Stimulated activated memory B cell treated with anti-CD40 and anti-IgM and Interleukin-4, amounts not matched to agents 10 μg/mL and 1 μg/mL and 100 μg/mL, for 72 hours (primary cell): ENCODE results near the gene FAM170B.

Experiments used
- ATAC-seq: fragments of 150-1000 bp; cut with Tn5 transposase; 2 replicates; pipeline ENCODE4 v1.10.0; 2021
- H3K27ac Mint-ChIP-seq: one replicate; pipeline ENCODE4 v1.8.0; 2022; ENCODE audit warnings: mild to moderate bottlenecking, mixed read lengths
- H3K27me3 Mint-ChIP-seq: one replicate; pipeline ENCODE4 v1.8.0; 2022; ENCODE audit warnings: mixed read lengths
- H3K36me3 Mint-ChIP-seq: one replicate; pipeline ENCODE4 v1.8.0; 2022; ENCODE audit warnings: mixed read lengths
- H3K4me1 Mint-ChIP-seq: one replicate; pipeline ENCODE4 v1.8.0; 2022; ENCODE audit warnings: mixed read lengths
- H3K4me3 Mint-ChIP-seq: one replicate; pipeline ENCODE4 v1.8.0; 2022; ENCODE audit warnings: mild to moderate bottlenecking, moderate library complexity, mixed read lengths
- H3K9me3 Mint-ChIP-seq: one replicate; pipeline ENCODE4 v1.8.0; 2022; ENCODE audit warnings: mixed read lengths

The FAM170B gene

DNA sequence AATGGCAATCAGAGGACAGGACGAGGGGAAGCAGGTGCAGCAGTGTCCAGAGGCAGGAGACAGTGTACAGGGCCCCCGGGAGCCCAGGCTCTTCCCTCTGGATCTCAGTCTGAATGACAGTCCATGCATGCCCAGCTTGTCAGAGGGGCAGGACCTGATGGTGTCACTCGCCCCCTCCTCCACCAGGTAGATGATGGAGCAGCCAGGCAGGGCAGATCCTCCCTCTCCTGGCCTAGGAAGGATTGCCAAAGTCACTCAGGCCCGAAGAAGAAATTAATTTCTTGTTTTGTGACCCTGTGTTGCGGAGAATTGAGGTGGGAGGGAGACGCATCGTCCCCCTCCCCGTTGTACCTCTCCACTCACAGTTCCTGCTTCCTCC lies 22.5 kb downstream of the FAM170B start:
- H3K9me3 Mint-ChIP-seq: no peaks in the 10 kb centered on the region
- H3K4me1 Mint-ChIP-seq: no peaks in the 10 kb centered on the region
- ATAC-seq: no peak
- H3K36me3 Mint-ChIP-seq: no peaks in the 10 kb centered on the region
- no peak overlapping the region for H3K27ac Mint-ChIP-seq
- H3K27me3 Mint-ChIP-seq: peaks cover 32% of the 10 kb centered on the region
- no peak overlapping the region for H3K4me3 Mint-ChIP-seq

DNA sequence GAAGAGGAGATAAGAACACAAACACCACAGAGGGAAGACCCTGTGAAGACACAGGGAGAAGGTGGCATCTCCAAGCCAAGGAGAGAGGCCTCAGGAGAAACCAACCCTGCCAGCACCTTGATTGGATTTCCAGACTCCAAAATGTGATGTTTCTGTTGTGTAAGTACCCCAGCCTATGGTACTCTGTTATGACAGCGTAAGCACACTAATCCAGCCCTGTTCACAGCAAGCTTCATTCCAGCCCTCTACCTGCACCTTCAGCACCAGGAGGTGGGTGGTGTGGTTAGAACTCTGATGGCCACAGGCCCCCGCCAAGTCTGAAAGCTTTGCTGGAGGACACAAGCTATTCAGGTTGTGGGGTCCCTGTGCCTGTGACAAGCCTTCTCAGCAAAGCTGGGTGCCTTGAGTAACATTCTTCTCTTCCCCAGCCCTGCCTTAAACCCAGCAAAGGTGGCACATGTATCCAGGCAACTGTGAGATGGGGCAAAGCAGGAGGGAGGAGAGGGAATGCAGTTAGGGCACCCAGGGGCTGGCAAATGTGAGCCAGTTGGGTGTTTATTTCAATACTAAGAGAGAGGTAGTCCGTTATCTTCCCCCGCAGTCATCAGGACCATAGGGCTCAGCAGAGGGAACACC lies 23.0 kb downstream of the FAM170B start:
- H3K27me3 Mint-ChIP-seq: peaks cover 27% of the 10 kb centered on the region
- no peak overlapping the region for H3K4me3 Mint-ChIP-seq
- H3K9me3 Mint-ChIP-seq: no peaks in the 10 kb centered on the region
- no peaks in the 10 kb centered on the region for H3K36me3 Mint-ChIP-seq
- ATAC-seq: no peak
- H3K27ac Mint-ChIP-seq: no peak overlapping the region
- H3K4me1 Mint-ChIP-seq: no peaks in the 10 kb centered on the region

DNA sequence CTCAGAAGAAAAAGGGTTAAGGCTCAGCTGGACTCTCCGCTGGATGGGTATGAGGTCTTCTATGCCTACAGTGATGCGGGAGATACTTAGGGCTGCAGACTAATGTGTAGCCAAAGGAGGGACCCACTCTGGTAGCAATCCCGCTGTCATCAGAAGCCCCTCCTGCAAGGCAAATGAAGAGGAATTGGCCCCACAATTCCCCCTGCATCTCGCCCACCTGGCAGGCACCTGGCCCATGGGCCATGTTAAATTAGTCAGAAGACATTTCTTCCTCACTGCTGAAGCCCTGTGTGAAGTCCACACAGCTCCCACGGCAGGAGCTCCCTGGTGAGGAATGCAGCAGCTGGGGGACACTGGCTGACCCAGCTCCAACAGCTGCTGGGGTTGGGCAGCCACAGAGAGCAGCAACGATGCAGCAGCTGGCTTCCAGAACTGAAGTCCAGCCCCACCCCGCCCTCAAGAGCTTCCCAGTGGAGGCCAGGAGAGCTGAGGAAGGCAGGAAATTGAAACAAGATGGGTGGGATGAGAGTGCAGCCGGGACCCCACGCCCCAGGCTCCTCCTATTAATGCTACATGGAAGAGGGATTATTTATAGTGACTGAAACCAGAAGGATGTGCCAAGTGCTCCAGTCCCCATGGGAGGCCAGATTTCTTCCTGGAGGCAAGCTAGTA lies 24.0 kb downstream of the FAM170B start:
- no peak for ATAC-seq
- H3K27me3 Mint-ChIP-seq: peaks cover 32% of the 10 kb centered on the region

DNA sequence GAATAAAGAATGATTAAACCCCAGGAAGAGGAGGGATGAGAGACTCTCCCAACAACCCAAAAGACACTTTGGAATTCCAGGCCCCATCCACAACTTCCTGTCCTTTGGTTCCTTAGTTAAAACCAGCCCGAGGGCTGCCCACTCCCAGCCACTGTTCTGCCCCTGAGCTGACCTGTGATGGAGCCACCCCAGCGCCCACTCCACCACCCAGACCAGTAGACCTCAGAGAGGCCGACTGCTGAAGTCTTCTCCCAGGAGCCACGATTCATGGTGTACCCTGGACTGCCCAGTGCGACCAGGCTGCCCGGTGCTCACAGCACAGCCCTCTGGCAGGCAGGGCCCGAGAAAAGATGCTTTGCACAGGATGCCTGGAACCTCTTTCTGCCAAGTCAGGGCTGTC lies 25.2 kb downstream of the FAM170B start:
- H3K27ac Mint-ChIP-seq: no peak overlapping the region
- peaks cover 32% of the 10 kb centered on the region for H3K27me3 Mint-ChIP-seq
- no peaks in the 10 kb centered on the region for H3K36me3 Mint-ChIP-seq
- no peak for ATAC-seq
- no peak overlapping the region for H3K4me3 Mint-ChIP-seq
- peaks cover 11% of the 10 kb centered on the region for H3K4me1 Mint-ChIP-seq
- H3K9me3 Mint-ChIP-seq: peaks cover 6% of the 10 kb centered on the region

More for the DNA sequence above, 24.0 kb downstream of the FAM170B start:
- peaks cover 2% of the 10 kb centered on the region for H3K9me3 Mint-ChIP-seq
- no peak overlapping the region for H3K4me3 Mint-ChIP-seq
- H3K4me1 Mint-ChIP-seq: peaks cover 6% of the 10 kb centered on the region
- no peaks in the 10 kb centered on the region for H3K36me3 Mint-ChIP-seq
- H3K27ac Mint-ChIP-seq: no peak overlapping the region

DNA sequence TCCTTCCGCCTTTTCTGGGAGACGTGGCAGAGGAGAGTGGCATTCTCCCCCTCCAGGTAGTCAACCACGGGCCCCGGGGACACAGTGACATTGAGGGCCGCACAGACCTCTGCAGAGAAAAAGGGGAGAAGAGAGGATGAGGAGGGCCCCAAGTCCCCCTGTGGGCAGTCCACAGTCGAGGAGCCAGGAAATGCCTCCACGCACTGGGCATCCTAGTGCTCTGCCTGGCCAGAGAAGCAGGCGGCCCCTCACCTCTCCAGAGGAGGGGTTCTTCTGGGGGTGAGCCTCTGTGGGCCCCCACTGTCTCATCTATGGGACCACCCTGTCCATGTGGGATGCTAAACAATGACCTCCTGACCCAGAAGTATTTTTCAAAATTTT lies 25.9 kb downstream of the FAM170B start:
- Mint-ChIP-seq H3K27me3 (peaks cover 33% of the 10 kb centered on the region), H3K36me3 (no peaks in the 10 kb centered on the region), H3K9me3 (peaks cover 6% of the 10 kb centered on the region), H3K4me1 (peaks cover 11% of the 10 kb centered on the region), H3K4me3 (no peak overlapping the region), H3K27ac (no peak overlapping the region)
- no peak for ATAC-seq

DNA sequence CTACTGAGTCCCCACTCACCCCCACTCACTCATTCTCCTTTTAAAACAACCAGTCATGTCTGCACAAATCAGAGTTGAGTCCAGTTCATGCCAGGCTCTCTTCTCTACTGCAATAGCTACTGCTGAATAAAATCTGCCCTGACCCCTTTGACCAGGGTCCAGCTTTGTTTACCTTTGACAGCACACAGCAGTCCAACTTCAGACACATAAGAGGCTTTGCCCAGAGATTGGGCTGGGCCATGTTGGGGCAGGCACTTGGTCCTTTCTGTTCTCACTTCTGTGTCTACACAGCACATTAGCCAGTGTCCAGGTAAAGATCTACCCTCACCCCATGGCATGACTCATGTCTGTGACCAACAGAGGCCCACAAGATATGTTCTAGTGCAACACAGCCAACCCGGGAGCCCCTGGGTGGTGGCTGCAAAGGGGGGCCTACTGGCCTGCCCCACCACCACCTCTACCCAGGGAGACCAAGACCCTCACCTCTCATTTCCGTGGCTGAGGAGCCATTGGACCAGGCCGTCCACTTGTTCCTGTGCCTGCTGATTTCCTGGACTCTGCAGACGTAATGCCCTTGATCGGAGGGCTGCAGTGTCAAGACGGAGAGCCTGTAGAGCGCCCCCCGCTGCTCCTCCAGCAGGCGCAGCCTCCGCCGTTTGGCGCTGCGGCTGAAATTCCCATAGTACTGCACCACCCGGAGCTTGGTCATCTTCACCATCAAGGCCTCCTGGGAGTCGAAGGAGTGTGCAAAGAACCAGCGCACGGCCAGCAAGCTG lies 26.5 kb downstream of the FAM170B start:
- ATAC-seq: no peak
- H3K27me3 Mint-ChIP-seq: peaks cover 33% of the 10 kb centered on the region
- H3K9me3 Mint-ChIP-seq: peaks cover 6% of the 10 kb centered on the region
- no peaks in the 10 kb centered on the region for H3K36me3 Mint-ChIP-seq
- H3K27ac Mint-ChIP-seq: no peak overlapping the region
- no peak overlapping the region for H3K4me3 Mint-ChIP-seq
- H3K4me1 Mint-ChIP-seq: peaks cover 11% of the 10 kb centered on the region

DNA sequence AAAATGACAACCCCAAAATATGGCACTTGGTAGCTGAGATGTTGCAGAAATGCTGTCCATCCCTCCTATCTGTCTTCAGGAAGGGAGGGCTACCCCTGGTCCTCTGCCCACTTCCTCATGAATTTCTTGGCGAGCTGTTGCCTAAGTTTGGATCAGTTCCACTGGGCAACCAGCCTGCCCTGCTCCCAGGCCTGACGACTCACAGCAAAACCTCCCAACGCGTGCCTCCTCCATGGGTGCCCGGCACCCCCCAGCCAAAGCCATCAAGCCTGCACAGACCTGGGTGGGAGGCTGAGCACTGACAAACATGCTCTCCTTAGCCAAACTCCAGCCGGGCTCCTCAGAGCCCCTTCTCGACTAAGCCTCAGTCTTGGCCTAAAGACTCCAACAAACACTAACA lies 27.4 kb downstream of the FAM170B start:
- Mint-ChIP-seq H3K27me3 (peaks cover 33% of the 10 kb centered on the region), H3K27ac (no peak overlapping the region), H3K4me3 (no peak overlapping the region), H3K4me1 (peaks cover 11% of the 10 kb centered on the region), H3K9me3 (peaks cover 6% of the 10 kb centered on the region), H3K36me3 (no peaks in the 10 kb centered on the region)
- no peak for ATAC-seq

DNA sequence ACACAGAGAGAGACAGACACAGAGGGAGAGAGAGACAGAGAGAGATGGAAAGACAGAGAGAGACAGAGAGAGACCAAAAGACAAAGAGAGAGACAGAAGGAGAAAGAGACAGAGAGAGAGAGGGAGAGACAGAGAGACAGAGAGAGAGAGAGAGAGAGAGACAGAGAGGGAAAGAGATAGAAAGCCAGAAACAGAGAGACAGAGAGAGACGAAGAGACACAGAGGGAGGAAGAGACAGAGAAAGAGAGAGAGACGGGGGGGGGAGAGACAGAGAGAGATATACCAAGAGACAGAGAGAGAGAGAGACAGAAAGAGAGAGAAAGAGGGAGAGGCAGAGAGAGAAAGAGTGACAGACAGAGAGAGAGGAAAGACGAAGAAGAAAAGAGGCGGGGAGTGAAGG lies 28.7 kb downstream of the FAM170B start:
- no peak for ATAC-seq
- Mint-ChIP-seq H3K27me3 (peaks cover 31% of the 10 kb centered on the region), H3K36me3 (no peaks in the 10 kb centered on the region), H3K4me3 (no peak overlapping the region), H3K9me3 (peaks cover 6% of the 10 kb centered on the region), H3K27ac (no peak overlapping the region), H3K4me1 (peaks cover 11% of the 10 kb centered on the region)

DNA sequence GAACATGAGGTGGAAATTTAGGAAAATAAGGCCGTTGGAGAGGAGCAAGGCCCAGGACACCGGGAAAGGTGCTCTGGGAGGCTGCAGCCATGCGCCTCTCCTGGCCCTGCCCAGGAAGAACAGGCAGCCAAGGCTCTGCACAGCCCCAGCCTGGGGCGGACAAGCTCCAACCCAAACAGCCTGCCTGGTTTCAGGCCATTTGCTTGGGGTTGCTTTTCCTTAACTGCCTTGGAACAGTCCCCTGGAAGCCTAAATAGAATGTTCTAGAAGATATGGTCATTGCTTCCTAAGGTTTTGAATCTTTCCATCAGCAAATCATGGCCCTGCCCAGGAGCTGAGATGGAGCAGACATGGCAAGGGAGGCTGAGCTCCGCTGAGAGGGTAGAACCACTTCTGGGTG lies 29.5 kb downstream of the FAM170B start:
- H3K9me3 Mint-ChIP-seq: peaks cover 6% of the 10 kb centered on the region
- H3K27me3 Mint-ChIP-seq: peaks cover 32% of the 10 kb centered on the region
- H3K4me3 Mint-ChIP-seq: no peak overlapping the region
- ATAC-seq: no peak
- H3K36me3 Mint-ChIP-seq: no peaks in the 10 kb centered on the region
- no peak overlapping the region for H3K27ac Mint-ChIP-seq
- H3K4me1 Mint-ChIP-seq: peaks cover 11% of the 10 kb centered on the region

DNA sequence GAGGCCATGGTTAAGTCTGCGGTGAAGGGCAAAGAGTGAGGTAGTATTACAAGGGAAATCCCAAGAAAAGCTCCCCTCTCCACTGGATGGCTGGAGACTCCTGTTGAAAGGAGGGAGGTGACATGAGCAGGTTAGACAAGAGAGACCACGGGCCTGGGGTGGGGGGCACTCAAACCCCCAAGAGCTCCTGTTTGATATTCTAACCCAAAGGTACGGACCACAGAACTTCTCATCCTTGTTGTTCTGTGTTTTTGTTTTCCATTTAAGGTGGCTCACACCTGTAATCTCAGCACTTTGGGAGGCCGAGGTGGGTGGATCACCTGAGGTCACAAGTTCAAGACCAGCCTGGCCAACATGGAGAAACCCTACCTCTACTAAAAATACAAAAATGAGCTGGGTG lies 30.1 kb downstream of the FAM170B start:
- ATAC-seq: no peak
- Mint-ChIP-seq H3K27ac (no peak overlapping the region), H3K4me3 (no peak overlapping the region), H3K27me3 (peaks cover 34% of the 10 kb centered on the region), H3K9me3 (peaks cover 6% of the 10 kb centered on the region), H3K36me3 (no peaks in the 10 kb centered on the region), H3K4me1 (peaks cover 11% of the 10 kb centered on the region)

DNA sequence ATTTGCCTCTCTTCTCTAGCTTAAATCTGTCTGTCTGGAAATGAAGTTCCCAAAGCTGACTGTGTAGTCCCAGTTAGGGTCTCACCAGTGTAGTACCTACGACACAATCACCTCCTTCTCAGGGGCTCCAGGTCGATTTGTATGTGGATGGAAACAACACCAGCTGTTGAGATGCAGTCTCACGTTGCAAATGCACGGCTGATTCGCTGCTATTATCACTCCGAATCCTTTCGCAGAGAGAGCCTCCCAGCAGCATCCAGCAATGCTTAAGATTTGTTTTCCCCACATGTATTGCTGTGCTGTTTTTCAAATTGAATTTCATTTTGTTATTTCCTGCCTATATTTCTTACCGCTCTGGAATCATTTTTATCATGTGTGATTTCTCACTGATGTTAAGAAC lies 34.8 kb downstream of the FAM170B start:
- Mint-ChIP-seq H3K9me3 (no peaks in the 10 kb centered on the region), H3K36me3 (no peaks in the 10 kb centered on the region), H3K27me3 (peaks cover 18% of the 10 kb centered on the region), H3K4me3 (no peak overlapping the region), H3K4me1 (no peaks in the 10 kb centered on the region), H3K27ac (no peak overlapping the region)
- ATAC-seq: no peak

DNA sequence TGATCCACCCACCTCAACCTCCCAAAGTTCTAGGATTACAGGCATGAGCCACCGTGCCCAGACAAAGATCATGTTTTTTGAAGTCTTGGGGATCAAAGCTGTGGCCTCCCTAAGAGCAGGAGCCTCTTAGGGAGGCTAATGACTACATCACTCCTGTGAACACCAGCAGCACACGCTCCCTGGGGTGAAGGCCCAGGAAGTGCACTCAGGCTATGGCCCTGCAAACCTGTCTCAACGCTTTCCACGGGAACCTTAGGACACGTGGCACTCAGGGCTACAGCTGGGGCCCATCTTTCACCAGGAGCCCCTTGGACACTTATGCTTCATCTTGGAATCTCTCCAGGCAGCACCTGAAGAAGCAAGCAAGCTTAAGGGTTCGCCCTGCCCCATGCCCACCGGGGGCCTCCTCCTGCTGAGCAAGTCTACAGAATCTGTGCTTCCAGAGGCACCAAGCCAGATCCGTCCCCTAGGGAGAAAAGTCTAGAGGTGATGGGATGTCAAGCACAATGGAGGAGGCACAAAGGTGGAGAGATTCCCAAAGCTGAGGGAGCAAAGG lies 36.9 kb downstream of the FAM170B start:
- H3K9me3 Mint-ChIP-seq: no peaks in the 10 kb centered on the region
- peaks cover 19% of the 10 kb centered on the region for H3K27me3 Mint-ChIP-seq
- H3K36me3 Mint-ChIP-seq: no peaks in the 10 kb centered on the region
- no peak overlapping the region for H3K27ac Mint-ChIP-seq
- no peak for ATAC-seq
- no peak overlapping the region for H3K4me3 Mint-ChIP-seq
- H3K4me1 Mint-ChIP-seq: no peaks in the 10 kb centered on the region

DNA sequence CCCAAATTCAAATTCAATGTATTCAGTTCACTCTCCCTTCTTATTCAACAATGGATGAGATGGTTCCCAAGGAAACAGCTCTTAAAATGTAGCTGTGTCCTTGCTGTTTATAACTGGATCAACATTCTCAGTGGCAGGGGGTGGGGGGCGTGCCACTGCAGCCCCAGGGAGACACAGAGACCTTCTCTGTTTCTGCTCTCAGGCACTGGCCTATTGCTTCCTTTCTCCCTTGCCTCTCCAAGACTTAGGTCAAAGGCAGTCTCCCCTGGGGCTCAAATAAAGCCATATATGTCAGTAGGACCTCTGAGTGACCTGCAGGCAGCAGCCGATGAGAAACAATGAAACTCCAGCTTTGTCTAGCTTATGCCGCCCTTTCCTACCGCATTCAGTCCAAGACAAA lies 39.2 kb downstream of the FAM170B start:
- ATAC-seq: no peak
- H3K9me3 Mint-ChIP-seq: no peaks in the 10 kb centered on the region
- no peak overlapping the region for H3K27ac Mint-ChIP-seq
- H3K4me3 Mint-ChIP-seq: no peak overlapping the region
- H3K36me3 Mint-ChIP-seq: no peaks in the 10 kb centered on the region
- H3K27me3 Mint-ChIP-seq: peaks cover 21% of the 10 kb centered on the region
- H3K4me1 Mint-ChIP-seq: no peaks in the 10 kb centered on the region

DNA sequence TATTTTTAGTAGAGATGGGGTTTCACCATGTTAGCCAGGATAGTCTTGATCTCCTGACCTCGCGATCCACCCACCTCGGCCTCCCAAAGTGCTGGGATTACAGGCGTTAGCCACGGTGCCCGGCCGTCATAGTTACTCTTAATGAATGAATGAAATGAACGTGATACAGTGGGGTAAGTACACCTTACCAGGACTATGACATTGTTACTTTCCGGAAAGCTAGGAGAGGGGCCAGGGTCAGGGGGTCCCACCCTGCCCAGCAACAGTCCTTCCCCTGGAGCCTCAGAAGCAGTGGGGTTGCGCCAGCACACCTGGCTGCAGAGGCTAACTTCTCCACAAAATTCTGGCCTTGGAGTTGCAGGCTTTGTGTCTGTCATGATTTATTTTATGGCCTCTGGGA lies 39.9 kb downstream of the FAM170B start:
- no peak overlapping the region for H3K4me3 Mint-ChIP-seq
- no peak for ATAC-seq
- no peaks in the 10 kb centered on the region for H3K4me1 Mint-ChIP-seq
- peaks cover 23% of the 10 kb centered on the region for H3K27me3 Mint-ChIP-seq
- no peaks in the 10 kb centered on the region for H3K9me3 Mint-ChIP-seq
- no peaks in the 10 kb centered on the region for H3K36me3 Mint-ChIP-seq
- no peak overlapping the region for H3K27ac Mint-ChIP-seq

DNA sequence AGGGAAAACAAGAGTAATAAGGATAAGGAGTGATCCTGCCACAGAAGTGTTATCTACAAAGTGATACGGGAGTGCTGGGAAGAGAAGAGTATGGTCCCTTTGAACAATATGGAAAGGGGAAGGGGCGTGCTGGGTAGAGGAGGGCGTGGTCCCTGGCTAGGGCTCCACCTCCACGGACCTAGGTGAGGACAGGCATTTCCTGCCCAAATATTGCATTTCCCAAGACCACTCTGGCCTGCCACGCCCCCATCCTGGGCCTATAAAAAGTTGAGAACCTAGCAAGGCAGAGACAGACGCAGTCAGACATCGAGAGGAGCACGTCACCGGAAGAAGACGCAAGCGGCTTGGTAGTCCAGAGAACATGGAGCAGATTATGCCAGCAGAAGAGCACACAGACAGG lies 41.3 kb downstream of the FAM170B start:
- peaks cover 23% of the 10 kb centered on the region for H3K27me3 Mint-ChIP-seq
- H3K4me3 Mint-ChIP-seq: no peak overlapping the region
- H3K4me1 Mint-ChIP-seq: no peaks in the 10 kb centered on the region
- ATAC-seq: no peak
- H3K9me3 Mint-ChIP-seq: peaks cover 2% of the 10 kb centered on the region
- H3K36me3 Mint-ChIP-seq: no peaks in the 10 kb centered on the region
- no peak overlapping the region for H3K27ac Mint-ChIP-seq
